Endothelial cell of umbilical vein (primary cell): ENCODE results near the gene MRPL53.

Source experiments
- EZH2 ChIP-seq: IDR thresholded peaks from 2 replicates; pipeline ENCODE4 v1.6.1; 2012; ENCODE audit warnings: borderline replicate concordance, low read depth, mild to moderate bottlenecking, moderate library complexity, low read length, inconsistent platforms; ENCODE audit not compliant: severe bottlenecking
- FOS ChIP-seq: IDR thresholded peaks from 2 replicates; pipeline ENCODE4 v1.6.1; 2011; ENCODE audit warnings: mild to moderate bottlenecking, low read length, moderate library complexity, borderline replicate concordance; ENCODE audit not compliant: insufficient read depth
- GATA2 ChIP-seq: IDR thresholded peaks from 2 replicates; pipeline ENCODE4 v1.7.0; 2011; ENCODE audit warnings: low read depth, mild to moderate bottlenecking, moderate library complexity, mixed read lengths, low read length; ENCODE audit not compliant: insufficient read length, insufficient read depth
- JUN ChIP-seq: IDR thresholded peaks from 2 replicates; pipeline ENCODE4 v1.6.1; 2011; ENCODE audit warnings: borderline replicate concordance, low read depth; ENCODE audit not compliant: insufficient read length, insufficient read depth
- MYC ChIP-seq: IDR thresholded peaks from one replicate; pipeline ENCODE4 v1.6.1; 2011; ENCODE audit warnings: mild to moderate bottlenecking, low read depth, low read length
- POLR2A ChIP-seq: IDR thresholded peaks from 2 replicates; pipeline ENCODE4 v1.6.1; 2012; ENCODE audit warnings: low read depth, mild to moderate bottlenecking, control low read depth, low read length
- POLR2AphosphoS5 ChIP-seq: IDR thresholded peaks from 2 replicates; pipeline ENCODE4 v1.6.1; 2012; ENCODE audit warnings: low read depth, mild to moderate bottlenecking, control low read depth, low read length, moderate library complexity; ENCODE audit not compliant: insufficient read depth
- TF ChIP-seq, protein P1 (sequence below), 2 donors: IDR thresholded peaks; 1 replicate in 1 of 2; 2 replicates in 1 of 2; pipeline ENCODE4 v1.5.1; 2011; ENCODE audit warnings: low read length in 2 of 2, mild to moderate bottlenecking in 2 of 2, moderate library complexity in 2 of 2, control low read depth in 1 of 2, inconsistent platforms in 1 of 2, low read depth in 1 of 2; ENCODE audit not compliant: insufficient read depth in 1 of 2; ENCODE audit errors: extremely low read depth in 1 of 2
- TF ChIP-seq, protein P2 (sequence below): IDR thresholded peaks from 2 replicates; pipeline ENCODE4 v1.6.1; 2011; ENCODE audit not compliant: insufficient read depth, insufficient read length

GRCh38 chr2:74500578-74500946, 28.1 kb upstream of the MRPL53 start:
- TF ChIP-seq, protein P1, sequence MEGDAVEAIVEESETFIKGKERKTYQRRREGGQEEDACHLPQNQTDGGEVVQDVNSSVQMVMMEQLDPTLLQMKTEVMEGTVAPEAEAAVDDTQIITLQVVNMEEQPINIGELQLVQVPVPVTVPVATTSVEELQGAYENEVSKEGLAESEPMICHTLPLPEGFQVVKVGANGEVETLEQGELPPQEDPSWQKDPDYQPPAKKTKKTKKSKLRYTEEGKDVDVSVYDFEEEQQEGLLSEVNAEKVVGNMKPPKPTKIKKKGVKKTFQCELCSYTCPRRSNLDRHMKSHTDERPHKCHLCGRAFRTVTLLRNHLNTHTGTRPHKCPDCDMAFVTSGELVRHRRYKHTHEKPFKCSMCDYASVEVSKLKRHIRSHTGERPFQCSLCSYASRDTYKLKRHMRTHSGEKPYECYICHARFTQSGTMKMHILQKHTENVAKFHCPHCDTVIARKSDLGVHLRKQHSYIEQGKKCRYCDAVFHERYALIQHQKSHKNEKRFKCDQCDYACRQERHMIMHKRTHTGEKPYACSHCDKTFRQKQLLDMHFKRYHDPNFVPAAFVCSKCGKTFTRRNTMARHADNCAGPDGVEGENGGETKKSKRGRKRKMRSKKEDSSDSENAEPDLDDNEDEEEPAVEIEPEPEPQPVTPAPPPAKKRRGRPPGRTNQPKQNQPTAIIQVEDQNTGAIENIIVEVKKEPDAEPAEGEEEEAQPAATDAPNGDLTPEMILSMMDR (IDR thresholded peaks at IDR 0.05; ENCODE audit: extremely low read depth in 1 of 2, insufficient read depth in 1 of 2, low read depth in 1 of 2, low read length in 2 of 2) = no peak
- TF ChIP-seq POLR2A (no peak), MYC (no peak), EZH2 (no peak), POLR2AphosphoS5 (no peak), JUN (no peak), GATA2 (no peak), FOS (no peak)
- TF ChIP-seq, protein P2, sequence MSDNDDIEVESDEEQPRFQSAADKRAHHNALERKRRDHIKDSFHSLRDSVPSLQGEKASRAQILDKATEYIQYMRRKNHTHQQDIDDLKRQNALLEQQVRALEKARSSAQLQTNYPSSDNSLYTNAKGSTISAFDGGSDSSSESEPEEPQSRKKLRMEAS = no peak
